Activated naive CD8-positive, alpha-beta T cell (primary cell): ENCODE results near the gene ATP2B3.
"Not testable (repeated sequence)": the region's sequence is repeated elsewhere in the genome, so short reads cannot be mapped to it uniquely, and the experiment has no call there.

Source experiments
- H3K27ac Mint-ChIP-seq: one replicate; pipeline ENCODE4 v1.8.0; 2021; ENCODE audit warnings: mixed read lengths
- H3K27me3 Mint-ChIP-seq: one replicate; pipeline ENCODE4 v1.8.0; 2021; ENCODE audit warnings: mixed read lengths
- H3K36me3 Mint-ChIP-seq: one replicate; pipeline ENCODE4 v1.8.0; 2021; ENCODE audit warnings: mixed read lengths
- H3K4me1 Mint-ChIP-seq: one replicate; pipeline ENCODE4 v1.8.0; 2021; ENCODE audit warnings: low read depth, mixed read lengths
- H3K4me3 Mint-ChIP-seq: one replicate; pipeline ENCODE4 v1.8.0; 2021; ENCODE audit warnings: mild to moderate bottlenecking, mixed read lengths
- H3K9me3 Mint-ChIP-seq: one replicate; pipeline ENCODE4 v1.8.0; 2021; ENCODE audit warnings: low read depth, mixed read lengths

The ATP2B3 gene

GRCh38 chrX:153593811-153594500 is 76.5 kb downstream of the ATP2B3 start:
- H3K27ac Mint-ChIP-seq, result no peak overlapping the region
- no peaks in the 10 kb centered on the region for H3K27me3 Mint-ChIP-seq
- H3K4me3 Mint-ChIP-seq, result no peak overlapping the region
- no peaks in the 10 kb centered on the region for H3K36me3 Mint-ChIP-seq
- H3K4me1 Mint-ChIP-seq, result peaks cover 18% of the 10 kb centered on the region
- H3K9me3 Mint-ChIP-seq, result no peaks in the 10 kb centered on the region

- Mint-ChIP-seq H3K27ac (no peak overlapping the region), H3K4me1 (peaks cover 24% of the 10 kb centered on the region), H3K4me3 (no peak overlapping the region), H3K9me3 (no peaks in the 10 kb centered on the region), H3K27me3 (no peaks in the 10 kb centered on the region), H3K36me3 (no peaks in the 10 kb centered on the region)
Measured at GRCh38 chrX:153595387-153595786, 77.9 kb downstream of the ATP2B3 start.

- peak overlapping the region; percentile 54 for H3K4me3 Mint-ChIP-seq
- peaks cover 28% of the 10 kb centered on the region for H3K4me1 Mint-ChIP-seq
- H3K27me3 Mint-ChIP-seq, result no peaks in the 10 kb centered on the region
- H3K36me3 Mint-ChIP-seq, result no peaks in the 10 kb centered on the region
- H3K27ac Mint-ChIP-seq, result no peak overlapping the region
- H3K9me3 Mint-ChIP-seq, result no peaks in the 10 kb centered on the region
Measured at GRCh38 chrX:153595859-153596857, 78.7 kb downstream of the ATP2B3 start.

GRCh38 chrX:153596981-153597750 is 79.7 kb downstream of the ATP2B3 start:
- peaks cover 28% of the 10 kb centered on the region for H3K4me1 Mint-ChIP-seq
- H3K27me3 Mint-ChIP-seq, result no peaks in the 10 kb centered on the region
- peak overlapping the region; percentile 10 for H3K27ac Mint-ChIP-seq
- no peaks in the 10 kb centered on the region for H3K36me3 Mint-ChIP-seq
- H3K4me3 Mint-ChIP-seq, result peak overlapping the region; percentile 89
- no peaks in the 10 kb centered on the region for H3K9me3 Mint-ChIP-seq

- Mint-ChIP-seq H3K9me3 (no peaks in the 10 kb centered on the region), H3K36me3 (no peaks in the 10 kb centered on the region), H3K4me3 (peak within 1 kb of the TSS; percentile 89), H3K27ac (peak within 1 kb of the TSS; percentile 34), H3K4me1 (peaks cover 32% of the 10 kb centered on the region), H3K27me3 (no peaks in the 10 kb centered on the region)
Measured at GRCh38 chrX:153598541-153599191, 81.2 kb downstream of the ATP2B3 start, which contains the start of gene CCNQ. CCNQ (minus strand) TSS chrX:153599139; CDS start chrX:153599073, 66 bp downstream.

GRCh38 chrX:153599192-153600031 is 82.0 kb downstream of the ATP2B3 start:
- peak overlapping the region; percentile 87 for H3K4me3 Mint-ChIP-seq
- no peak overlapping the region for H3K27ac Mint-ChIP-seq
- H3K27me3 Mint-ChIP-seq, result no peaks in the 10 kb centered on the region
- no peaks in the 10 kb centered on the region for H3K36me3 Mint-ChIP-seq
- H3K9me3 Mint-ChIP-seq, result no peaks in the 10 kb centered on the region
- H3K4me1 Mint-ChIP-seq, result peaks cover 33% of the 10 kb centered on the region

GRCh38 chrX:153600032-153600373 is 82.6 kb downstream of the ATP2B3 start:
- Mint-ChIP-seq H3K9me3 (no peaks in the 10 kb centered on the region), H3K27me3 (no peaks in the 10 kb centered on the region), H3K4me3 (peak overlapping the region; percentile 87), H3K27ac (peak overlapping the region; percentile 34), H3K4me1 (peaks cover 33% of the 10 kb centered on the region), H3K36me3 (no peaks in the 10 kb centered on the region)

- Mint-ChIP-seq H3K4me1 (peaks cover 29% of the 10 kb centered on the region), H3K27me3 (no peaks in the 10 kb centered on the region), H3K27ac (no peak overlapping the region), H3K36me3 (no peaks in the 10 kb centered on the region), H3K9me3 (no peaks in the 10 kb centered on the region), H3K4me3 (peak overlapping the region; percentile 63)
Measured at GRCh38 chrX:153600921-153601320, 83.5 kb downstream of the ATP2B3 start.

- Mint-ChIP-seq H3K27ac (no peak overlapping the region), H3K4me3 (no peak overlapping the region), H3K9me3 (no peaks in the 10 kb centered on the region), H3K36me3 (no peaks in the 10 kb centered on the region), H3K4me1 (peaks cover 28% of the 10 kb centered on the region), H3K27me3 (no peaks in the 10 kb centered on the region)
Measured at GRCh38 chrX:153601511-153602110, 84.2 kb downstream of the ATP2B3 start.

- peaks cover 20% of the 10 kb centered on the region for H3K4me1 Mint-ChIP-seq
- no peak overlapping the region for H3K4me3 Mint-ChIP-seq
- no peaks in the 10 kb centered on the region for H3K27me3 Mint-ChIP-seq
- H3K27ac Mint-ChIP-seq, result no peak overlapping the region
- no peaks in the 10 kb centered on the region for H3K36me3 Mint-ChIP-seq
- no peaks in the 10 kb centered on the region for H3K9me3 Mint-ChIP-seq
Measured at GRCh38 chrX:153602601-153603000, 85.2 kb downstream of the ATP2B3 start.

- Mint-ChIP-seq H3K27me3 (no peaks in the 10 kb centered on the region), H3K4me1 (peaks cover 15% of the 10 kb centered on the region), H3K4me3 (no peak overlapping the region), H3K9me3 (no peaks in the 10 kb centered on the region), H3K27ac (no peak overlapping the region), H3K36me3 (no peaks in the 10 kb centered on the region)
Measured at GRCh38 chrX:153603131-153603656, 85.8 kb downstream of the ATP2B3 start.

- not testable (repeated sequence) for H3K4me3 Mint-ChIP-seq, H3K27ac Mint-ChIP-seq, H3K9me3 Mint-ChIP-seq, H3K36me3 Mint-ChIP-seq, H3K27me3 Mint-ChIP-seq
- peaks cover 20% of the 10 kb centered on the region for H3K4me1 Mint-ChIP-seq
Measured at GRCh38 chrX:153604666-153605380, 87.4 kb downstream of the ATP2B3 start.

- Mint-ChIP-seq H3K36me3 (no peaks in the 10 kb centered on the region), H3K4me3 (no peak overlapping the region), H3K4me1 (peaks cover 10% of the 10 kb centered on the region), H3K9me3 (no peaks in the 10 kb centered on the region), H3K27ac (no peak overlapping the region), H3K27me3 (no peaks in the 10 kb centered on the region)
Measured at GRCh38 chrX:153606503-153606902, 89.1 kb downstream of the ATP2B3 start.
